Measurements from ENCODE around the gene GPATCH8.

GRCh38 chr17:44466339-44466738 is 36.9 kb downstream of the GPATCH8 start:
- TF ChIP-seq ZNF565 (CRISPR knock-in tag; conservative IDR thresholded peaks at IDR 0.05; ENCODE audit: low read depth): no peak
- no peak for TF ChIP-seq CSDC2 (CRISPR knock-in tag; IDR thresholded peaks at IDR 0.05)
- TF ChIP-seq RARB (CRISPR knock-in tag; IDR thresholded peaks at IDR 0.05): no peak
- TF ChIP-seq TCF4 (CRISPR knock-in tag; IDR thresholded peaks at IDR 0.05; ENCODE audit: borderline replicate concordance): no peak
- TF ChIP-seq ARNTL (CRISPR knock-in tag; IDR thresholded peaks at IDR 0.05; ENCODE audit: borderline replicate concordance, low read depth): no peak
- TF ChIP-seq BACH2 (CRISPR knock-in tag; IDR thresholded peaks at IDR 0.05; ENCODE audit: borderline replicate concordance): no peak
- no peak for TF ChIP-seq POU6F1 (CRISPR knock-in tag; IDR thresholded peaks at IDR 0.05; ENCODE audit: borderline replicate concordance, low read depth)
- no peak for TF ChIP-seq GLIS3 (CRISPR knock-in tag; IDR thresholded peaks at IDR 0.05)
- TF ChIP-seq CSRNP3 (CRISPR knock-in tag; IDR thresholded peaks at IDR 0.05): no peak
- no peak for TF ChIP-seq TOX (CRISPR knock-in tag; IDR thresholded peaks at IDR 0.05; ENCODE audit: borderline replicate concordance)

Data from SK-N-SH treated with all-trans-retinoic acid at 6 μM for 48 hours (cell line).